ENCODE results near the gene MSH6. TPM values are rescaled to one million over a fixed set of nuclear protein-coding genes. Genes with fewer than 3 reads are reported as not detected.

The MSH6 gene
- 100 to 1,000 TPM in 2 of 3 donors, 10 to 100 TPM in 1; 80.1 to 117 (median 113) TPM for polyA plus RNA-seq (ENCODE audit: insufficient read length in 3 of 3)
- long read RNA-seq, donor 1, full-length matches to known transcripts = 3 of 40 reads
- long read RNA-seq, donor 1, partial matches to known transcripts = 37 of 40 reads
- long read RNA-seq, donor 1, other reads (novel, unspliced or antisense) = 0 of 40 reads
- long read RNA-seq, donor 2, full-length matches to known transcripts = 5 of 55 reads
- long read RNA-seq, donor 2, partial matches to known transcripts = 50 of 55 reads
- long read RNA-seq, donor 2, other reads (novel, unspliced or antisense) = 0 of 55 reads
- long read RNA-seq, donor 3, full-length matches to known transcripts = 8 of 81 reads
- long read RNA-seq, donor 3, partial matches to known transcripts = 73 of 81 reads
- long read RNA-seq, donor 3, other reads (novel, unspliced or antisense) = 0 of 81 reads
- long read RNA-seq, donor 4, full-length matches to known transcripts = 6 of 25 reads
- long read RNA-seq, donor 4, partial matches to known transcripts = 19 of 25 reads
- long read RNA-seq, donor 4, other reads (novel, unspliced or antisense) = 0 of 25 reads
- long read RNA-seq, donor 5 = 0 reads
- long read RNA-seq, donor 6, full-length matches to known transcripts = 5 of 65 reads
- long read RNA-seq, donor 6, partial matches to known transcripts = 60 of 65 reads
- long read RNA-seq, donor 6, other reads (novel, unspliced or antisense) = 0 of 65 reads
- long read RNA-seq, donor 7, full-length matches to known transcripts = 6 of 76 reads
- long read RNA-seq, donor 7, partial matches to known transcripts = 70 of 76 reads
- long read RNA-seq, donor 7, other reads (novel, unspliced or antisense) = 0 of 76 reads
- long read RNA-seq, donor 8, full-length matches to known transcripts = 9 of 168 reads
- long read RNA-seq, donor 8, partial matches to known transcripts = 152 of 168 reads
- long read RNA-seq, donor 8, other reads (novel, unspliced or antisense) = 7 of 168 reads
- long read RNA-seq, donor 9, full-length matches to known transcripts = 2 of 26 reads
- long read RNA-seq, donor 9, partial matches to known transcripts = 24 of 26 reads
- long read RNA-seq, donor 9, other reads (novel, unspliced or antisense) = 0 of 26 reads
- long read RNA-seq, donor 10, full-length matches to known transcripts = 8 of 59 reads
- long read RNA-seq, donor 10, partial matches to known transcripts = 51 of 59 reads
- long read RNA-seq, donor 10, other reads (novel, unspliced or antisense) = 0 of 59 reads
- long read RNA-seq, donor 11, full-length matches to known transcripts = 2 of 25 reads
- long read RNA-seq, donor 11, partial matches to known transcripts = 23 of 25 reads
- long read RNA-seq, donor 11, other reads (novel, unspliced or antisense) = 0 of 25 reads
- long read RNA-seq, donor 12, full-length matches to known transcripts = 1 of 1 reads
- long read RNA-seq, donor 12, partial matches to known transcripts = 0 of 1 reads
- long read RNA-seq, donor 12, other reads (novel, unspliced or antisense) = 0 of 1 reads
- long read RNA-seq, donor 13, full-length matches to known transcripts = 8 of 177 reads
- long read RNA-seq, donor 13, partial matches to known transcripts = 163 of 177 reads
- long read RNA-seq, donor 13, other reads (novel, unspliced or antisense) = 6 of 177 reads
- long read RNA-seq, donor 14, full-length matches to known transcripts = 6 of 22 reads
- long read RNA-seq, donor 14, partial matches to known transcripts = 16 of 22 reads
- long read RNA-seq, donor 14, other reads (novel, unspliced or antisense) = 0 of 22 reads
- long read RNA-seq, donor 15, full-length matches to known transcripts = 6 of 6 reads
- long read RNA-seq, donor 15, partial matches to known transcripts = 0 of 6 reads
- long read RNA-seq, donor 15, other reads (novel, unspliced or antisense) = 0 of 6 reads
- long read RNA-seq, donor 16, full-length matches to known transcripts = 20 of 183 reads
- long read RNA-seq, donor 16, partial matches to known transcripts = 145 of 183 reads
- long read RNA-seq, donor 16, other reads (novel, unspliced or antisense) = 18 of 183 reads

- peak; percentile 74 to 91 (median 86) for DNase-seq (ENCODE audit: extremely low read depth in 1 of 11, low read depth in 9 of 11, low spot score in 4 of 11)
Measured at GRCh38 chr2:47782671-47783485, at the start of gene MSH6. Gene MSH6, plus strand, starts transcription at chr2:47783145. Its CDS starts 89 bp downstream, at chr2:47783234.

GRCh38 chr2:47735136-47735869 lies 47.6 kb upstream of the MSH6 start:
- no peak for DNase-seq (ENCODE audit: extremely low read depth in 1 of 11, low read depth in 9 of 11, low spot score in 4 of 11)

GRCh38 chr2:47735912-47736311 lies 47.0 kb upstream of the MSH6 start:
- DNase-seq (ENCODE audit: extremely low read depth in 1 of 11, low read depth in 9 of 11, low spot score in 4 of 11) = no peak

GRCh38 chr2:47737191-47737975 lies 45.6 kb upstream of the MSH6 start:
- DNase-seq (ENCODE audit: extremely low read depth in 1 of 11, low read depth in 9 of 11, low spot score in 4 of 11) = no peak

GRCh38 chr2:47738331-47738730 lies 44.6 kb upstream of the MSH6 start:
- DNase-seq (ENCODE audit: extremely low read depth in 1 of 11, low read depth in 9 of 11, low spot score in 4 of 11) = no peak

- no peak for DNase-seq (ENCODE audit: extremely low read depth in 1 of 11, low read depth in 9 of 11, low spot score in 4 of 11)
Measured at GRCh38 chr2:47741101-47741500, 41.8 kb upstream of the MSH6 start.

- DNase-seq (ENCODE audit: extremely low read depth in 1 of 11, low read depth in 9 of 11, low spot score in 4 of 11) = no peak
Measured at GRCh38 chr2:47741637-47742036, 41.3 kb upstream of the MSH6 start.

GRCh38 chr2:47744074-47744473 lies 38.9 kb upstream of the MSH6 start:
- DNase-seq (ENCODE audit: extremely low read depth in 1 of 11, low read depth in 9 of 11, low spot score in 4 of 11) = no peak

GRCh38 chr2:47747878-47748277 lies 35.1 kb upstream of the MSH6 start:
- DNase-seq (ENCODE audit: extremely low read depth in 1 of 11, low read depth in 9 of 11, low spot score in 4 of 11) = no peak

GRCh38 chr2:47751856-47752414 lies 31.0 kb upstream of the MSH6 start:
- DNase-seq (ENCODE audit: extremely low read depth in 1 of 11, low read depth in 9 of 11, low spot score in 4 of 11) = no peak

- DNase-seq (ENCODE audit: extremely low read depth in 1 of 11, low read depth in 9 of 11, low spot score in 4 of 11) = no peak
Measured at GRCh38 chr2:47767497-47767844, 15.5 kb upstream of the MSH6 start.

GRCh38 chr2:47767880-47768609 lies 14.9 kb upstream of the MSH6 start:
- DNase-seq (ENCODE audit: extremely low read depth in 1 of 11, low read depth in 9 of 11, low spot score in 4 of 11) = peak in 2 of 11 donors; percentile 42 to 44

- DNase-seq (ENCODE audit: extremely low read depth in 1 of 11, low read depth in 9 of 11, low spot score in 4 of 11) = no peak
Measured at GRCh38 chr2:47769318-47769717, 13.6 kb upstream of the MSH6 start.

- no peak for DNase-seq (ENCODE audit: extremely low read depth in 1 of 11, low read depth in 9 of 11, low spot score in 4 of 11)
Measured at GRCh38 chr2:47771211-47771610, 11.7 kb upstream of the MSH6 start.

- no peak for DNase-seq (ENCODE audit: extremely low read depth in 1 of 11, low read depth in 9 of 11, low spot score in 4 of 11)
Measured at GRCh38 chr2:47772343-47772742, 10.6 kb upstream of the MSH6 start.
